Naive thymus-derived CD8-positive, alpha-beta T cell (primary cell): ENCODE data around the gene NOP14. TPM values are rescaled to one million over a fixed set of nuclear protein-coding genes. Genes with fewer than 3 reads are reported as not detected.
"Not testable (repeated sequence)": the region's sequence is repeated elsewhere in the genome, so short reads cannot be mapped to it uniquely, and the experiment has no call there.

Source experiments
- ATAC-seq, 2 donors: fragments of 150-1000 bp; cut with Tn5 transposase in 1 of 2; sonication (Bioruptor Pico), chemical (Tn5 transposase) in 1 of 2; 1 replicate in 1 of 2; 2 replicates in 1 of 2; pipeline ENCODE4 v1.10.0; 2021; ENCODE audit warnings: mild to moderate bottlenecking in 2 of 2, moderate library complexity in 2 of 2
- POLR2A ChIA-PET: fragments of 350-600 bp; sonication (Branson Sonifier 250); formaldehyde crosslinking; loops from one replicate; lab custom pipeline; 2021; ENCODE audit warnings: antibody characterized with exemption; lab: Charles Lee
- DNase-seq, 10 donors: peaks; one replicate each; pipeline versions ENCODE4 v3.0.0 to v3.0.0-alpha.2; 2020 to 2022
- H3K27ac Mint-ChIP-seq, 10 donors: one replicate each; pipeline ENCODE4 v1.8.0; 2020 to 2022; ENCODE audit warnings: mild to moderate bottlenecking in 10 of 10, mixed read lengths in 10 of 10, moderate library complexity in 4 of 10, inconsistent platforms in 1 of 10
- H3K27me3 Mint-ChIP-seq, 5 donors: one replicate each; pipeline ENCODE4 v1.8.0; 2021 to 2022; ENCODE audit warnings: mixed read lengths in 5 of 5
- H3K36me3 Mint-ChIP-seq, 3 donors: one replicate each; pipeline ENCODE4 v1.8.0; 2020 to 2022; ENCODE audit warnings: mixed read lengths in 3 of 3, mild to moderate bottlenecking in 2 of 3, inconsistent platforms in 1 of 3
- H3K4me1 Mint-ChIP-seq, 4 donors: one replicate each; pipeline ENCODE4 v1.8.0; 2021 to 2022; ENCODE audit warnings: mixed read lengths in 4 of 4
- H3K4me3 Mint-ChIP-seq, 10 donors: one replicate each; pipeline ENCODE4 v1.8.0; 2020 to 2022; ENCODE audit warnings: mild to moderate bottlenecking in 10 of 10, mixed read lengths in 10 of 10, moderate library complexity in 6 of 10, inconsistent platforms in 1 of 10
- H3K9me3 Mint-ChIP-seq, 9 donors: one replicate each; pipeline ENCODE4 v1.8.0; 2020 to 2022; ENCODE audit warnings: mixed read lengths in 9 of 9, mild to moderate bottlenecking in 3 of 9, inconsistent platforms in 1 of 9, moderate library complexity in 1 of 9
- polyA plus RNA-seq, 3 donors: library from polyadenylated mRNA; unstranded; fragments of 300-500 nt; fragmentation: Illumina TruSeq; gene quantifications; one replicate each; pipeline ENCODE4 v1.2.3, GENCODE V29; 2021
- total RNA-seq, 8 experiments: library from RNA in 2 of 8; stranded (reverse) in 2 of 8; gene quantifications; one replicate each; pipeline ENCODE4 v1.2.3 and lab custom pipeline; 2021 to 2026

Gene NOP14
- total and polyA plus RNA-seq, 5 experiments from 2014 or later = 10.8 to 47.8 (median 31.8) TPM

DNA sequence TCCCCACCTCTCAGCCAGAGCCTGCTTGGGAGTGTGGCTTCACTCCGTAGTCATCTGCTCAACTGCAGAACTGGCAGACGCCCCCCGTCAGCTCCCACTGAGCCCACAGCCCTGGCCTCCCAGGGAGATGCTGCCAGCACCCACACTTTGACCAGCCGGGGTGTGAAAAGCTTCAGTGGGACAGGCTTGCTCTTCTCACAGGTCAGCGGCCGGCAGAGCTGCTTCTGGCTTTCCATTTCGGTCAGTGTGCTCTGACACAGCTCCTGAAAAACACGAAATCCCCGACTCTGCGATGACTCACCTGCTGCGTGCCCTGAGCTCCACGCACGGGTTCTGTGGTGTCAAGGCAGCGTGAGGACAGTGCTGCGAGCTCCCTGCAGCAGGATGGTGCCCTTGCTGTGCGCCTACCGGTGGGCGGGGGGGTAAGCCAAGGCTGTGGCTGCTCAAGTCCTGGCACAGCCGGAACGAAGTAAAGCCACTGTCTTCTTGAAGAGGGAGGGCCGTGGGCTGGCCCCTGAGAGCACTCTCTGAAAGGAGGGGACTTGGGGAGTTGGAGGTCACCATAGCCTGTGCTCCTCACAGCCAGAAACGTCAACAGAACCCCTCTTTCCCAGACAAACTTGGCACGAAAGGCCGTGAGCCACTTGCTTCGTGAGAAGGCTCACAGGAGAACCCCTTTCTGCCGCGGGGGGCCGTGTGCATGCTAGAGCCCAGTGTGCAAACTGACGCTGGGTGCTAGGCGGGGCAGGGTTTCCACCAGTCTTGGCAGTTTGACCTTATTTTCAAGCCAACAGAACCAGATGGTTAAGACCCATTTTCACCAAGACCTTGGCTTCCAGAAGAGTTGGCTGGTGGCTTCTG is 23.6 kb downstream of the NOP14 start:
- POLR2A ChIA-PET = no interaction called here
- Mint-ChIP-seq H3K27me3 (no peaks in the 10 kb centered on the region), H3K36me3 (peaks cover 0 to 63% (median 2%) of the 10 kb centered on the region in 3 donors), H3K4me3 (peak overlapping the region in 1 of 10 donors; percentile 34), H3K9me3 (no peaks in the 10 kb centered on the region), H3K27ac (peak overlapping the region in 1 of 10 donors; percentile 14), H3K4me1 (peaks cover 10 to 26% (median 20%) of the 10 kb centered on the region in 4 donors)
- no peak for ATAC-seq
- peak in 1 of 10 donors; percentile 50 for DNase-seq

DNA sequence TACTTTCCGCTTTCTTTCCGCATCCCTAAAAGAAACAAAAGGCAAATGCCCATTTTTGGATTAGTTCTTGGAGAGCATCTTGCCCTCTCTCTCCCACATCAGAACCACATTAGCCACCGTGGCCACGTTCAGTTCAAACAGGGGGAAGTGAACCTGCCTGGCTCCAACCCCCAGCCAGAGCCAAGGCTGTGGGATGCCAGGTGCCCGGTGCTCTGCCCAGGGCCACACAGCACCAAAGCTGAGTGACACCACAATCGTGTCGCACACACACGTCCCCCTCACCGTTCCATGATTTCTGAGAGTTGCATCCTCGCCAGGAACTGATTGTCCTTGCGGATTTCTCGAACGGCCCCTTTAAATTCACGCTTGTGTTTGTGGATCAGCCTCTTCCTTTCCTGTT is 24.3 kb downstream of the NOP14 start:
- Mint-ChIP-seq H3K36me3 (peaks cover 0 to 56% (median 2%) of the 10 kb centered on the region in 3 donors), H3K4me3 (peak overlapping the region in 1 of 10 donors; percentile 11), H3K27ac (peak overlapping the region in 3 of 10 donors; percentile 53 to 56 (median 56)), H3K4me1 (peaks cover 10 to 26% (median 20%) of the 10 kb centered on the region in 4 donors), H3K27me3 (no peaks in the 10 kb centered on the region), H3K9me3 (no peaks in the 10 kb centered on the region)
- ATAC-seq = no peak
- peak in 1 of 10 donors; percentile 11 for DNase-seq
- POLR2A ChIA-PET = no interaction called here

DNA sequence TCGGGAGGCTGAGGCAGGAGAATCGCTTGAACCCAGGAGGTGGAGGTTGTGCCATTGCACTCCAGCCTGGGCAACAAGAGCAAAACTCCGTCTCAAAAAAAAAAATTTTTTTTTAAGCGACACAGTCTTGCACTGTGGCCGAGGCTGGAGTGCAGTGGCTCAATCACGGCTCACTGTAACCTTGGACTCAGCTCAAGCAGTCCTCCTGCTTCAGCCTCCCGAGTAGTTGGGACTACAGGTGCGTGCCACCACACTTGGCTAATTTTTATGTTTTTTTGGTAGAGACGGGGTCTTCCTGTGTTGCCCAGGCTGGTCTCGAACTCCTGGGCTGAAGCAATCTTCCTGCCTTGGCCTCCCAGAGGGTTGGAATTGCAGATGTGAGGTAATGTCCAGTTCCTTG is 24.8 kb downstream of the NOP14 start:
- POLR2A ChIA-PET, H3K4me3 Mint-ChIP-seq, H3K9me3 Mint-ChIP-seq, H3K27me3 Mint-ChIP-seq, ATAC-seq: not testable (repeated sequence)
- DNase-seq = peak in 1 of 10 donors; percentile 19
- peaks cover 10 to 28% (median 21%) of the 10 kb centered on the region in 4 donors for H3K4me1 Mint-ChIP-seq
- H3K27ac Mint-ChIP-seq = peak overlapping the region in 2 of 10 donors; percentile 56 to 65
- H3K36me3 Mint-ChIP-seq = peaks cover 0 to 52% (median 2%) of the 10 kb centered on the region in 3 donors

DNA sequence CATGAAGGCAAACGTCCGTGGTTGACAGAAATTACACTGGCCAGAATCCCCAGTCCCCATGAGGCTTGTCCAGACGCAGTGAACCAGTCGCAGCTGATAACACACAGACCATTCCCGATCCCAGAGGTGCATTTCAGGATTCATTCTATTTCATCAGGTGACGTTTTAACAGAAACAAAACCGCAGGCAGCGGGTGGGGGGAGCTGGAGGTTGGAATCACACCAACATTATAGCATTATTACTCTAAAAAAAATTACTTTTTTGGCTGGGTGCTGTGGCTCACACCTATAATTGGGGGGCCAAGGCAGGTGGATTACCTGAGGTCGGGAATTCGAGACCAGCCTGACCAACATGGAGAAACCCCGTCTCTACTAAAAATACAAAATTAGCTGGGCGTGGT is 25.2 kb downstream of the NOP14 start:
- DNase-seq (peak in 1 of 10 donors; percentile 36), ATAC-seq (no peak)
- H3K4me3 Mint-ChIP-seq = no peak overlapping the region
- H3K36me3 Mint-ChIP-seq = peaks cover 0 to 47% (median 2%) of the 10 kb centered on the region in 3 donors
- no peaks in the 10 kb centered on the region for H3K27me3 Mint-ChIP-seq
- POLR2A ChIA-PET = interaction anchor here (1.1 kb wide), 1 partner anchor 24 kb away, joined by 3 read pairs; no protein-coding TSS in a partner anchor
- peak overlapping the region in 4 of 10 donors; percentile 19 to 79 (median 58) for H3K27ac Mint-ChIP-seq
- H3K4me1 Mint-ChIP-seq = peaks cover 13 to 32% (median 26%) of the 10 kb centered on the region in 4 donors
- no peaks in the 10 kb centered on the region for H3K9me3 Mint-ChIP-seq

DNA sequence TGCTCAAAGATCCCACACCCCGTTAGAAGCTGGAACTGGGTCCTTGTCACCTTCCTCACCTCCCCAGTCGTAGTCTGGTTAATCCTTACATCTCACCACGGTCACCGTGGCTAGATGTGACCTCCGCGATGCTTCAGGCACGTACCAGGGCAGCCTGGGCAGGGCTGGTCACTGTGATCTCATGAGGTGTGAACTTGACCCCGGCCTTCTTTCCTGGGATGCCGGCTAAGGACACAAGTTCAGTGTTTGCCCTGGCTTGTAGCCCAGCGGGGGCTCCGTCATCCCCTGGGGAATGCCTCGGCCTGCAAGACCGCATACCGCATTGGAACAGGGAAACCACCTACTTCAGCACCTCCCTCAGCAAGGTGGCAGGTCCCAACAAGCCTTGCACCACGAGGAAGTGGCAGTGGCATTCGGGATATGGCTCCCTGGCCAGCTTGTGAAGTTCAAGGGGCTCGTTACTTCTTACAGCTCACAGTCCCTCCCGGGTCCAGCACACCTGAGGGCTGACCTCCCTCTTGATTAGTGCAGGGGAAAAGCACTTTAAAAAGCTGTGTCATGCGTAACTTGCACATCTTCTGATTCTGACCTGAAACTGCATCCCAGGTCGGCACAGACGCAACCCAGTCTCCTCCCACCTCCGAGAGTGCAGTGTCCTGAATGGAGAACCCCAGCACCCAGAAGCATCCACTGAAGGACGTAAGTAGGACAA is 25.9 kb downstream of the NOP14 start:
- H3K27ac Mint-ChIP-seq = peak overlapping the region; percentile 4 to 95 (median 84)
- no peaks in the 10 kb centered on the region for H3K27me3 Mint-ChIP-seq
- peak in 1 of 10 donors; percentile 61 for DNase-seq
- peak overlapping the region in 9 of 10 donors; percentile 31 to 91 (median 86) for H3K4me3 Mint-ChIP-seq
- no peak for ATAC-seq
- peaks cover 0 to 43% (median 2%) of the 10 kb centered on the region in 3 donors for H3K36me3 Mint-ChIP-seq
- POLR2A ChIA-PET = interaction anchor here (1.1 kb wide), 1 partner anchor 24 kb away, joined by 3 read pairs; no protein-coding TSS in a partner anchor
- no peaks in the 10 kb centered on the region for H3K9me3 Mint-ChIP-seq
- peaks cover 13 to 38% (median 28%) of the 10 kb centered on the region in 4 donors for H3K4me1 Mint-ChIP-seq

DNA sequence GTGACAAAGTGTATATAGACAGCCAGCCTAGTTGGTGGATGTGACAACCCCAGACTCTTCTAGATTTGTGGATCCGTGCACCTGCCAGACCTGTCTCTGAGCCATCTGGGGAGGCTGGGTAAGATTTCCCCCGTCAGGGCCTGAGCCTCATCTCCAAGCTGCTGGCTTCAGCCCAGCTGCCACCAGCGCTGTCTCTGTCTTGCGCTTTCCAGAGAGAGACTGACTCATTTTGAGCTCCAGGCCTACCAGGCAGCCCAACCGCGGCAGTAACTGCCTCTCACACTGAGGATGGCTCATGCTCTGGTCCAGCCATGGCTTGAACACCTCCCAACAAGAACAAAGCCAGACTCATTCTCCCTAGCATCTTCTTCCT is 26.4 kb downstream of the NOP14 start:
- Mint-ChIP-seq H3K4me3 (peak overlapping the region; percentile 31 to 91 (median 84)), H3K4me1 (peaks cover 18 to 44% (median 32%) of the 10 kb centered on the region in 4 donors), H3K9me3 (no peaks in the 10 kb centered on the region), H3K36me3 (peaks cover 0 to 37% (median 2%) of the 10 kb centered on the region in 3 donors), H3K27me3 (no peaks in the 10 kb centered on the region), H3K27ac (peak overlapping the region; percentile 65 to 95 (median 84))
- DNase-seq = no peak
- POLR2A ChIA-PET = interaction anchor here (1.1 to 2.5 kb wide), 4 partner anchors 12 to 180 kb away, joined by 3 to 28 read pairs (median 10); partner anchors contain the start of genes GRK4, NOP14 and TNIP2
- no peak for ATAC-seq

DNA sequence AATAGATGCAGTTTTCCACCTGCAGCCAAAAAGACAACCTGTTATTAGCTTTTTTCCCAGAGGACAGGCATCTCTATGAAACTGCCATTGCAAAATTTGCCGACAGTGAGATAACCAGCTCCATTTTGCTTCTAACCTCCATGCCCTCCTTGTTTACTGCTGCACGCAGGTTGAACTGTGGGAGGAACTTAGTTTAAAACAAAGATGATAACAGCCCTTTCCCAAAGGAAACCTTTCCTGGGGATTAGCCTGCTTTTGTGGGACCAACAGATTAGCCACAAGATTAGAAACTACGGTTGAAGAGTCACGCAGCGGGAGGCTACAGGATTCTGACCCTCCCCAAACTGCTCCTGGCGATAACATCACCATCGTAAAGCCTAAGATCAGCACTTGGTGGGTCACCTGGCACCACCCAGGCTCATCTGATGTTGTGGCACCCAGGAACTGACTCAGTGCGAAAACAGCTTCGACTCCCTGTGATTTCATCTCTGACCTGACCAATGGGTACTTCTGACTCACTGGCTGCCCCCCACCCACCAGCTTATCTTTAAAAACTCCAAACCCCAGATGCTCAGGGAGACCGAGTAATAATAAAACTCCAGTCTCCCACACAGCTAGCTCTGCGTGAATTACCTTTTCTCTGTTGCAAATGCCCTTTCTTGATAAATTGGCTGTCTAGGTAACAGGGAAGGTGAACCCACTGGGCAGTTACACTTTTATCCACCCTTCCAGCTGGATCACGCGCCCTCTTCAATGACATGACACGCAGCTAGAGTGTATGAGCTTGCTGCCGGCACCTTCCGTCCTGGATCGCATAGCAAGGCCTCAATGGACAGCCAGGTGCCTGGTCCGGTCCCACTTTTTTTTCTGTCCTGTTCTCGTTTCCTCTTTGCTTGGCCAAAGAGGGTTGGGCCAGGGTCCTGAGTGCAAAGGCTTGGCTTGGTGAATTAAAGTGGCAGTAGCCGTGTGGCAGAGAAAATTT is 27.2 kb downstream of the NOP14 start:
- Mint-ChIP-seq H3K27me3 (no peaks in the 10 kb centered on the region), H3K36me3 (peaks cover 0 to 31% (median 2%) of the 10 kb centered on the region in 3 donors), H3K9me3 (no peaks in the 10 kb centered on the region), H3K4me1 (peaks cover 20 to 47% (median 38%) of the 10 kb centered on the region in 4 donors), H3K27ac (peak overlapping the region; percentile 76 to 95 (median 92)), H3K4me3 (peak overlapping the region; percentile 81 to 91 (median 85))
- POLR2A ChIA-PET = interaction anchor here (0.6 to 2.5 kb wide), 11 partner anchors 9 to 399 kb away, joined by 3 to 28 read pairs (median 4); partner anchors contain the start of genes GRK4, NOP14 and TNIP2
- DNase-seq = peak in 1 of 10 donors; percentile 59
- no peak for ATAC-seq

DNA sequence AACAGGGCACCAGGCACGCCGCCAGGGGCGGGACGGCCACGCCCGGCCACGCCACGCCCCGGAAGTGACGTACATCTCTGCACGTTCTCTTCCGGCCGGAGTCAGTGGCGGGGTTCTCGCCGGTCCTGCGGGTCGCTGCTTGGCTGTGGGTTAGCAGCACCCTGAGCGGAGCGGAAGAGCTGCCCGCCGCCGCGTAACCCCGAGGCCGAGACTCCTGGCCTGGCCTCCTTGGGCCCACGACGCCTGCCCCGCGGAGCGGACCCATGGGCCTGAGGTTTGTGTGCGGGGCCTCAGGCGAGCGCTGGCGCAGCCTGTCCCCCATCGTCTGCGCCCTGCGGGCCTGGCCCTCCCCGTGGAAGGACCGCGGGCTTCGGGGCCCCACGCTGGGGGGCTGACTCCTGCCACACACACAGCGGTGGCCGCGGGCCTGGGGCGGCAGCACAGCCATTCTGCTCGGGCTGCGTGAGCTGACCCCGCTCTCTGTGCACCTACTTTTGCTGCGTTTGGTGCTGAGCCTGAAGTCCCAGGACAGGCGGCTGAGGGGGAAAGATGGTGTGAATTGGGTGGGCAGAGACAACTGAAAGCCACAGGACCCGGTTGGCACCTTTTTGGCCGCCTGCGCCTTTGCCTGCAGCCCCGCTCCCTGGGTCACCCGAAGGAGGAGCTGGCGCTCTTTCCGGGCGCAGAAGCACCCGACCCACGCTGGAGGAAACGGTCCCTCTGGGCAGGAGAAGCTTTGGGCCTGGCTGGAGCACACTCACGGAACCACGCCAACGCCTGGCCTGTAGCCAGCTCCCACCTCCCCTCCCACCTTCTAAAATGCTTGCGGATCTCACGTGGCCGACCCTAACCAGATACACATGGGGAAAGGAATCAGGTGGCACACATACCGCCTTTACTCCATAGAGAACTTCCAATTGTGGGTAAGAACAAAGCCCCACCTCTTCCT is 28.1 kb downstream of the NOP14 start:
- ATAC-seq (peak; percentile 67 to 75), DNase-seq (peak; percentile 90 to 99 (median 96))
- Mint-ChIP-seq H3K9me3 (no peaks in the 10 kb centered on the region), H3K27me3 (no peaks in the 10 kb centered on the region), H3K27ac (peak overlapping the region; percentile 76 to 95 (median 92)), H3K4me3 (peak overlapping the region; percentile 81 to 91 (median 85)), H3K36me3 (peaks cover 0 to 25% (median 2%) of the 10 kb centered on the region in 3 donors), H3K4me1 (peaks cover 20 to 45% (median 38%) of the 10 kb centered on the region in 4 donors)
- POLR2A ChIA-PET = interaction anchor here (0.8 to 2.5 kb wide), 13 partner anchors 10 to 398 kb away, joined by 3 to 28 read pairs (median 4); partner anchors contain the start of genes GRK4, NOP14 and TNIP2

DNA sequence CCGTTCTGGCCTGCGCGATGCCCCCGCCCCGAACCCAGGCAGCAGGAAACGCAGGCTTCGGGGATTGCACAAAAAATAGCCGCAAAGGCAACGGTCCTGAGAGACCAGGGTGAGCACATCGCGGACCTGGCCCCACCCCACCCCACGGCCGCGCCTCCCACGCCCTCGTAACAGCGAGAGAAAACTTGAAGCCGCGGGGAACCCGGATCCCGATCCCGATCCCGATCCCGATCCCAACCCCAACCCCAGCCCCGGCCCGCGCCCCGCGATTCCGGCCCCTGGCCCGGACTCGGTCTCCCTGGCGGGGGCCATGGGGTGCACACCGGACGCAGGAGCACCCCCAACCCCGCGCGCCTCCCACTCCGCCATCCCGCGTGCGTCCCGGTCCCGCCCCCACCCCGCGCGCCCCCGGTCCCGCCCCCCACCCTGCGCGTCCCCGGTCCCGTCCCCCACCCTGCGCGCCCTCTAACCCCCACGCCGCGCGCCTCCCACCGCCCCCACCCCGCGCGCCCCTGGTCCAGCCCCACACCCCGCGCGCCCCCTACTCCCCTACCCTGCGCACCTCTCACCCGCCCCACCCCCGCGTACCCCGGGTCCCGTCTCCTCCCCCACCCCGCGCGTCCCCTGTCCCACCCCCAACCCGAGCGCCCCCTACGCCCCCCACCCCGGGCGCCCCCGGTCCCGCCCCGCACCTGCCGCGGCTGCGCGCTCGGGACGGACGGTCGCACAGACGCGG is 29.0 kb downstream of the NOP14 start:
- H3K4me3 Mint-ChIP-seq = peak overlapping the region; percentile 33 to 91 (median 78)
- H3K9me3 Mint-ChIP-seq = no peaks in the 10 kb centered on the region
- H3K4me1 Mint-ChIP-seq = peaks cover 20 to 47% (median 38%) of the 10 kb centered on the region in 4 donors
- H3K36me3 Mint-ChIP-seq = peaks cover 0 to 25% (median 2%) of the 10 kb centered on the region in 3 donors
- no peaks in the 10 kb centered on the region for H3K27me3 Mint-ChIP-seq
- peak overlapping the region in 5 of 10 donors; percentile 83 to 93 (median 85) for H3K27ac Mint-ChIP-seq
- DNase-seq (peak in 8 of 10 donors; percentile 22 to 73 (median 51)), ATAC-seq (peak; percentile 22 to 33)
- POLR2A ChIA-PET = interaction anchor here (0.8 to 2.5 kb wide), 5 partner anchors 10 to 170 kb away, joined by 3 to 28 read pairs (median 7); partner anchors contain the start of genes GRK4 and NOP14
